Dendritic cell treated with granulocyte-macrophage colony-stimulating factor and Interleukin-4, amounts not matched to agents 40 ng/mL and 50 ng/mL, for 4 days (primary cell): Measurements from ENCODE around the gene HSD17B11.
"Not testable (repeated sequence)": the region's sequence is repeated elsewhere in the genome, so short reads cannot be mapped to it uniquely, and the experiment has no call there.

ENCODE experiments used
- H3K27ac Mint-ChIP-seq: one replicate; pipeline ENCODE4 v1.8.0; 2022; ENCODE audit warnings: mild to moderate bottlenecking, mixed read lengths
- H3K27me3 Mint-ChIP-seq: one replicate; pipeline ENCODE4 v1.8.0; 2022; ENCODE audit warnings: mild to moderate bottlenecking, mixed read lengths
- H3K36me3 Mint-ChIP-seq: one replicate; pipeline ENCODE4 v1.8.0; 2022; ENCODE audit warnings: low read depth, mixed read lengths
- H3K4me1 Mint-ChIP-seq: one replicate; pipeline ENCODE4 v1.8.0; 2022; ENCODE audit warnings: low read depth, mixed read lengths
- H3K4me3 Mint-ChIP-seq: one replicate; pipeline ENCODE4 v1.8.0; 2022; ENCODE audit warnings: mild to moderate bottlenecking, moderate library complexity, mixed read lengths
- H3K9me3 Mint-ChIP-seq: one replicate; pipeline ENCODE4 v1.8.0; 2022; ENCODE audit warnings: mixed read lengths
- intact Hi-C: fragments of 100-400 bp; cut with micrococcal nuclease; formaldehyde crosslinking; loops from one replicate; pipeline ENCODE4 v1.15.0; 2022

Gene HSD17B11

DNA sequence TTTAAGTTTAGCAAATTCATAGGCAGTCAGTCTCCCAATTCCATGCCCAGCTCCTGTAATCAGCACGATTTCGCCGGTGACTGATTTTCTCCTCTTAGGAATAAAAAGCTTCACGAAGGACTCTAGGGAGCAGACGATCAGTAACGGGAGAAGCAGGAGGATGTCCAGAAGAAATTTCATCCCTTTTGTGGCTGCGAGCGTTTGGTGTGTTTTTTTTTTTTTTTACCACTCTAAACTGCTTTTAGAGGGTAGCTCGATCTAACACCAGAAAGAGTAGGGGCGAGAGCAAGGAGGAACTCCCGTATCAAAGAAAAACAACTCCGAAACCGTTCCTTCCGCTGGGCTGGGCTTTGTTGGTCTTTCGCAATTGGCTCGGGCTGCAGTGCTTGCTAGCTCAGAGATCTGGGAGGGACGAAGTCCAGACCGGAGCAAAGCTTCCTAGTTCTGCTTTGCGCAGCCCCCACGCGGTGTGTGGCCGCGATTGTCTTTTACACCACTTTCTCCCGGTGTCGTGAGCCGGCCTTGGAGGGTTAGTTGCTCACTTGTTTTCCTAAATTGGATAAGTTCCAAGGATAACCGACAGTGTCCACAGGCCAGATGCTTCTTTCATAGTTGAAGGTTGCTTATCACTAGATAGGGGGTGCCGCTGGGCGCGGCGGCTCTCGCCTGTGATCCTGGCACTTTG, at the start of gene HSD17B11:
TSS of gene HSD17B11 (minus strand) at position 298 of the 685 bp plus-strand sequence. CDS start at position 180, 118 bp downstream.
- no peaks in the 10 kb centered on the region for H3K27me3 Mint-ChIP-seq
- H3K4me1 Mint-ChIP-seq, result peaks cover 36% of the 10 kb centered on the region
- intact Hi-C loops, result loop anchor here (1.0 to 10.0 kb wide), 4 partner anchors 16 to 456 kb away; partner anchors contain the start of genes KLHL8 and NUDT9

DNA sequence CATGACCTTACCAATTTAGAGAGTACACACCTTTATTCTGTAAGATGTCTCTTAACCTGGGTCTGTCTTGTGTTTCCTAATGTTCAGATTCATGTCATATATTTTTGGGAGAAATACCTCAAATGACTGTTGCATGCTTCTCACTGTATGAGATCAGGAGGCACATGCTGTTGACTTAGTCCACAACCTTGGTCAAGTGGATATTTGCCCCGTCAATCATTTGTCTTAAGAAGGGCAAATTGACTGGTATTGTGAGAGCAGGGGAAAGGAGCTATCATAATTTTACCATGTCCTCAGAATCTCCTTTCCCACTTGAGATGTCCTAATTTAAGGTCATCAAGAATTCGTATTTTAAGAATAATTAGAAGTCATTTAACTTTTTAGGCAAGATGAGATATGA, 42.4 kb upstream of the HSD17B11 start:
- Mint-ChIP-seq H3K36me3 (peaks cover 41% of the 10 kb centered on the region), H3K27me3 (no peaks in the 10 kb centered on the region), H3K27ac (no peak overlapping the region), H3K4me1 (peaks cover 24% of the 10 kb centered on the region), H3K9me3 (no peaks in the 10 kb centered on the region), H3K4me3 (no peak overlapping the region)
- intact Hi-C loops, result no loop called here

More for the DNA sequence above, at the start of gene HSD17B11:
- Mint-ChIP-seq H3K4me3 (peak within 1 kb of the TSS; percentile 90), H3K27ac (peak within 1 kb of the TSS; percentile 93), H3K36me3 (peaks cover 31% of the 10 kb centered on the region), H3K9me3 (no peaks in the 10 kb centered on the region)

DNA sequence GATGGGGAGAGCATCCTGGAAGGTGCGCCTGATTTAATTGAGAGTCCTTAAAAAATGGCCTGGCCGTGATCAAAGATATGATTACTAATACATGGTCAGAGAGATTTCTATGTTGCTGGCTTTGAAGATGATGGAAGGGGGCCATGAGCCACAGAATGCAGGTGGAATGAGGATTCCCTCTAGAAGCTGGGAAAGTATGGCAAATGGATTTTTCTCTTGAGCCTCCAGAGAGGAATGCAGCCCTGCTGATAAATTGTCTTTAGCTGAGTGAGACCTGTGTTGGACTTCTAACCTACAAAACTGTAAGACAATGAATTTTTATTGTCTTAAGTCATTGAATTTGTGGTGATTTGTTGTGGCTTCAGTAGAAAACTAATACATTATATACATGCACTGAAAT, 39.0 kb upstream of the HSD17B11 start:
- Mint-ChIP-seq H3K4me1 (peaks cover 26% of the 10 kb centered on the region), H3K27ac (no peak overlapping the region), H3K27me3 (no peaks in the 10 kb centered on the region), H3K9me3 (no peaks in the 10 kb centered on the region), H3K4me3 (no peak overlapping the region), H3K36me3 (peaks cover 9% of the 10 kb centered on the region)
- intact Hi-C loops, result no loop called here

- peaks cover 33% of the 10 kb centered on the region for H3K4me1 Mint-ChIP-seq
- no peak overlapping the region for H3K4me3 Mint-ChIP-seq
- peaks cover 5% of the 10 kb centered on the region for H3K36me3 Mint-ChIP-seq
- intact Hi-C loops, result loop anchor here (10.0 kb wide), 1 partner anchor 54 kb away; no protein-coding TSS in a partner anchor
- no peaks in the 10 kb centered on the region for H3K27me3 Mint-ChIP-seq
- no peak overlapping the region for H3K27ac Mint-ChIP-seq
- no peaks in the 10 kb centered on the region for H3K9me3 Mint-ChIP-seq
Measured at GRCh38 chr4:87428979-87429378, 38.0 kb upstream of the HSD17B11 start.

DNA sequence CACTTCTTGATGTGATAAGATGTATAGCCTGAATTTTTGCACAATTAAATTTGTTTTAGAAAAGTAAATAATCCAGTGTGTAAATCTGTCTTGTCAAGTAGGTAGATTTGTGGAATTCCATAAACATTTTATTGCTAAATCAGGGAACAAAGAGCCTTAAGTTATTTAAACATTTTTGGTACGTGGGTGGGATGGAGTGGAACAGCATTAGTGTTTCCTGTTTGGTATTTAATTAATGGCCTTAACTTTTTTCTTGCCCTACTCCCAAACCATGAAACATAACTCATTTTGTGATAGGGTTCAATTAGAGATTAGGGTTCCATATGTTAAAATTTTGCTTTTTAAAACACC, 36.5 kb upstream of the HSD17B11 start:
- intact Hi-C loops, result loop anchor here (10.0 kb wide), 1 partner anchor 53 kb away; no protein-coding TSS in a partner anchor
- Mint-ChIP-seq H3K4me1 (peaks cover 32% of the 10 kb centered on the region), H3K9me3 (no peaks in the 10 kb centered on the region), H3K36me3 (peaks cover 10% of the 10 kb centered on the region), H3K27me3 (no peaks in the 10 kb centered on the region), H3K4me3 (no peak overlapping the region), H3K27ac (no peak overlapping the region)

DNA sequence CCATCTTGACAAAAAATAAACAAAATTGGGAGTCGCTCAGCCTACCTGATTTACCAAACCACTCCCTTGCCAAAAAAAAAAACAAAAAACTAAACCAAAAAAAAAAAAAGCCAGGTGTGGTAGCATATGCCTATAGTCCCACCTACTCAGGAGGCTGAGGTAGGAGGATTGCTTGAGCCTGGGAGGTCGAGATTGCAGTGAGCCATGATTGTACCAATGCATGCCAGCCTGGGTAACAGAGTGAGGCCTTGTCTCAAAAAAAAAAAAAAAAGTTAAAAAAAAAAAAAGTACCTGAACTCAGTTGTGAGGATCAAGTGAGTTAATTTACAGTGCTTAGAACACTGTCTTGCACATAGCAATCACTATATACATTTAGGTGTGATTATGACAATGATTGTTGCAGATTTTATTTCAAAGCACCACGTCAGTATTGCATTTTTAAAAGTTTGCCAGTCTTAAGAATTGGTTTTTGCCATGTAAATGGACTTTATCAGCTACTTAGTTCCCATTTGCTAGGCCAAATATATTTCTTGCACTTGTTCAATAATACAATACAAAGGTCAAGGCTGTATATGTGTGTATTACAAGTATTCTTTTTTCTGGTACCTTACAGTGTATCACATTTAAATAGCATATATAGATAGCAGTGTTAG, 36.0 kb upstream of the HSD17B11 start:
- Mint-ChIP-seq H3K36me3 (peaks cover 11% of the 10 kb centered on the region), H3K27ac (no peak overlapping the region), H3K27me3 (no peaks in the 10 kb centered on the region), H3K4me3 (no peak overlapping the region), H3K4me1 (peaks cover 32% of the 10 kb centered on the region), H3K9me3 (no peaks in the 10 kb centered on the region)
- intact Hi-C loops, result loop anchor here (10.0 kb wide), 1 partner anchor 52 kb away; no protein-coding TSS in a partner anchor

- Mint-ChIP-seq H3K9me3 (no peaks in the 10 kb centered on the region), H3K36me3 (peaks cover 12% of the 10 kb centered on the region), H3K4me3 (no peak overlapping the region), H3K27me3 (no peaks in the 10 kb centered on the region), H3K4me1 (peaks cover 34% of the 10 kb centered on the region), H3K27ac (no peak overlapping the region)
- intact Hi-C loops, result loop anchor here (10.0 kb wide), 1 partner anchor 51 kb away; no protein-coding TSS in a partner anchor
Measured at GRCh38 chr4:87425711-87426110, 34.7 kb upstream of the HSD17B11 start.

DNA sequence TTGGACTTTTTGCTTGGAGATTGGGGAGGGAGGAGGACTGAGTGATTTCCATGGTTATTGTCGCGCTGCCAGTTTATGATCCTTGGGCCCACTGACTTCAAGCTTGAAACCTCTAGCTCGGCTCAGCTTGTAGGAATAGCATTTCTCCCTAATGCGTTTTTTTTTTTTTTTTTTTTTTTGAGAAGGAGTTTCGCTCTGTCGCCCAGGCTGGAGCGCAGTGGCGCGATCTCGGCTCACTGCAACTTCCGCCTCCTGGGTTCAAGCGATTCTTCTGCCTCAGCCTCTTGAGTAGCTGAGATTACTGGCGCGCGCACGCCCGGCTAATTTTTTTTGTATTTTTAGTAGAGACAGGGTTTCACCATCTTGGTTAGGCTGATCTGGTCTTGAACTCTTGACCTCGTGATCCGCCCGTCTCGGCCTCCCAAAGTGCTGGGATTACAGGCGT, 33.1 kb upstream of the HSD17B11 start:
- intact Hi-C loops, result loop anchor here (10.0 kb wide), 1 partner anchor 49 kb away; no protein-coding TSS in a partner anchor
- H3K4me1 Mint-ChIP-seq, result peaks cover 24% of the 10 kb centered on the region

GRCh38 chr4:87423317-87424098, 32.5 kb upstream of the HSD17B11 start:
- H3K4me3 Mint-ChIP-seq, result peak overlapping the region; percentile 54
- intact Hi-C loops, result loop anchor here (10.0 kb wide), 1 partner anchor 49 kb away; no protein-coding TSS in a partner anchor
- H3K36me3 Mint-ChIP-seq, result peaks cover 12% of the 10 kb centered on the region
- H3K4me1 Mint-ChIP-seq, result peaks cover 24% of the 10 kb centered on the region
- H3K27me3 Mint-ChIP-seq, result no peaks in the 10 kb centered on the region
- H3K27ac Mint-ChIP-seq, result peak overlapping the region; percentile 98
- H3K9me3 Mint-ChIP-seq, result peaks cover 4% of the 10 kb centered on the region

More for the DNA sequence above, 33.1 kb upstream of the HSD17B11 start:
- H3K27ac Mint-ChIP-seq, H3K9me3 Mint-ChIP-seq, H3K4me3 Mint-ChIP-seq, H3K27me3 Mint-ChIP-seq: not testable (repeated sequence)
- peaks cover 12% of the 10 kb centered on the region for H3K36me3 Mint-ChIP-seq

DNA sequence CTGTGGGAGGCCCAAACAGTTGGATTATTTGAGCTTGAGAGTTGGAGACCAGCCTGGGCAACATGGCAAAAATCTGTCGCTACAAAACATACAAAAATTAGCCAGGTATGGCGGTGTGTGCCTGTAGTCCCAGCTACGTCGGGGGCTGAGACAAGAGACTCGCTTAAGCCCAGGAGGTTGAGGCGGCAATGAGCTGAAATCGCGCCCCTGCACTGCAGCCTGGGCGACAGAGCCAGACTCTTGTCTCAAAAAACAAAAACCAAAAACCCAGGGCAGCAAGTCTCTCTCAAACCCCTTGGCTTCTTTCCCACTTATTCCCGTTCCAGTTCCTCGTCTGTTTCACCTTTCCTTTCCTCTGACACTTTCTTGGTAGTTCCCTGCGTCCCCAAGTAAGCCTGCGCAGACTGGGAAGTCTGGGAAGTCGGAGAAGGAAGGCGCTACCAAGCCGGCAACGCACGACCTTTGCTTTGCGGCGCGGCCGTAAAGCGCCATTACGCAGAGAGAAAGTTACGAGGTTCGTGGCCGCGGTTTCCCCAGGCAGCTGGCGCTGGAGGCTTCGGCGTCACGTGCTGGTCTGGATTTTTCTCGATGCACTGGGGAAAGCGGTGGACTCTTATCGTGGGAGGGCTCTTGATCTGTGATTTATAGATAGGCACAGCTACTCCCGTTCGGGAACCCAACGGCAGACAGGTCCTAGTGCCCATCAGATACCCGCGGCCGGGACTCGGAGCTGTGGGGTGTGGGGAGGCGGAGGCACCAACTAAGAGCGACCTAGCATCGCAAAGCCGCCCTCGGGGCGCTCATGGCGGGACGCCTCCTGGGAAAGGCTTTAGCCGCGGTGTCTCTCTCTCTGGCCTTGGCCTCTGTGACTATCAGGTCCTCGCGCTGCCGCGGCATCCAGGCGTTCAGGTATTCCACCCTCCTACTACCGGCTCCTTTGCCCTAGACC, 31.4 kb upstream of the HSD17B11 start, which contains the start of gene NUDT9:
TSS of gene NUDT9 (plus strand) at position 470 of the 949 bp plus-strand sequence. CDS start at position 803, 333 bp downstream.
- Mint-ChIP-seq H3K36me3 (peaks cover 12% of the 10 kb centered on the region), H3K27me3 (no peaks in the 10 kb centered on the region), H3K9me3 (peaks cover 9% of the 10 kb centered on the region), H3K4me1 (peaks cover 24% of the 10 kb centered on the region), H3K4me3 (peak within 1 kb of the TSS; percentile 96), H3K27ac (peak within 1 kb of the TSS; percentile 98)
- intact Hi-C loops, result loop anchor here (1.0 to 10.0 kb wide), 2 partner anchors 31 to 48 kb away; partner anchors contain the start of gene HSD17B11

DNA sequence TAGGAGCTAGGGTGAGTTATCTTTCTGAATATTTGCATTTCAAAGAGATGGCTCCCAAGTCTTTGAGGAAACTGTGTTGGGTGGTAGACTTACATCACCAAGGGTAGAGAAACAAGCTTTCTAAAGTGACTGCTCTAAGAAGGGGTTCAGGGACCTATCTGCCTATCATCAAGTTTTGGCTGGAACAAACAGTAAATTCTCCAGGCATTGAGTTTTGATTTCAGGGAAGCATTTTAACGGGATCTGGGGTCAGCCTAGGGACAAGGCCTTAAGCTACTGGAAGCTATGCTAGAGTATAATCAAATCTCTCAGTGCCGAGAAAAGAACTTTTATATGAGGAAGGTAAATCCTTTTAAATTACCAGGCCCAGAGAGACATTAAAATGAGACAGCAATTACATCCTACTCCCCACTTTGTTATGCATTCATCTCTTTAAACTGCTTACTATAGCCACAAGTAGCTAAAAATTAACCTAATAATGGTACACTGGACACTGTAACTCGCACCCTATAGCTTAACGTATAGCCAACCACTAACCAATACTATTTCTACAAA, 29.4 kb upstream of the HSD17B11 start:
- H3K4me1 Mint-ChIP-seq, result peaks cover 24% of the 10 kb centered on the region
- H3K27me3 Mint-ChIP-seq, result no peaks in the 10 kb centered on the region
- H3K9me3 Mint-ChIP-seq, result peaks cover 9% of the 10 kb centered on the region
- no peak overlapping the region for H3K27ac Mint-ChIP-seq
- no peak overlapping the region for H3K4me3 Mint-ChIP-seq
- intact Hi-C loops, result loop anchor here (10.0 kb wide), 1 partner anchor 46 kb away; no protein-coding TSS in a partner anchor
- peaks cover 12% of the 10 kb centered on the region for H3K36me3 Mint-ChIP-seq

- H3K4me3 Mint-ChIP-seq, result no peak overlapping the region
- H3K27me3 Mint-ChIP-seq, result no peaks in the 10 kb centered on the region
- H3K4me1 Mint-ChIP-seq, result peaks cover 24% of the 10 kb centered on the region
- H3K9me3 Mint-ChIP-seq, result peaks cover 9% of the 10 kb centered on the region
- intact Hi-C loops, result loop anchor here (10.0 kb wide), 1 partner anchor 45 kb away; no protein-coding TSS in a partner anchor
- peaks cover 12% of the 10 kb centered on the region for H3K36me3 Mint-ChIP-seq
- H3K27ac Mint-ChIP-seq, result no peak overlapping the region
Measured at GRCh38 chr4:87419578-87420249, 28.7 kb upstream of the HSD17B11 start.
